Gastroesophageal sphincter (tissue), 3 donors: Measurements from ENCODE around the gene NHS.

Experiments used
- EP300 ChIP-seq: sonication (generic); formaldehyde crosslinking; IDR thresholded peaks from one replicate; pipeline ENCODE4 v1.6.1; 2017; ENCODE audit warnings: antibody characterized with exemption, mild to moderate bottlenecking
- POLR2A ChIP-seq, 2 donors: fragments of 450-650 bp; IDR thresholded peaks; one replicate each; pipeline ENCODE4 v1.6.1; 2017; ENCODE audit warnings: antibody characterized with exemption in 2 of 2, mild to moderate bottlenecking in 2 of 2, moderate library complexity in 1 of 2
- TF ChIP-seq, protein P1 (sequence below), 4 experiments: fragments of 200-600 bp in 2 of 4; fragments of 450-650 bp in 2 of 4; sonication (generic) in 1 of 4; IDR thresholded peaks; one replicate each; pipeline ENCODE4 v1.5.1; 2017 to 2019; ENCODE audit warnings: antibody characterized with exemption in 4 of 4, mild to moderate bottlenecking in 2 of 4, moderate library complexity in 2 of 4

DNA sequence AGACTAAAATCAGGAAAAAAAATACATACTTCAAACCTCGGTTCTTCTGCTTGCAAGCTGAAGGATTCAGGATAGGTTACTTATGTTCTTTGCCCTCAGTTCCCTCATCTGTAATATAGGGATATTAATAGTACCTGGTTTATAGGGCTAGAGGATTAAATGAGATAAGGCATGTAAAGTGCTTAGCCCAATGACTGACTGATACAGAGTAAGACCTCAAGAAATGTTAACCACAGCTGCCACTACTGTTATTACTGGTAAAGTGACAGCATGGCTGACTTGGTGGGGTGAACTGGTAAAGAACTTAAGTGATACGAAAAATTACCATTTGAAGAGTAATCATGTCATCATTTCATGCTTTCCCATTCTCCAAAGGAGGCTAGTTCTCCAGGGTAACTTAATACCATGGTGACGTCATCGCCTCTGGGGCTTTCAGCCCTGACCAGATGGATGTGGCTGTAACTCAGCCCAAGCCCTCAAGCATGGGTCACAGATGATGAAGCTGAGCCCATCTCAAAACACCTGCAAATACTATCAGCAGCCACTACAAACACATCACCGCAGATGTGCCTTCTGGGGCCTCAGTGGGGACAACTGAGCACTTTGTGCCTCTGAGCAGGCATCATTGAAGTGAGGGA is 317.8 kb downstream of the NHS start:
- TF ChIP-seq EP300 (no peak), POLR2A (IDR thresholded peaks at IDR 0.05) (no peak)
- TF ChIP-seq, protein P1, sequence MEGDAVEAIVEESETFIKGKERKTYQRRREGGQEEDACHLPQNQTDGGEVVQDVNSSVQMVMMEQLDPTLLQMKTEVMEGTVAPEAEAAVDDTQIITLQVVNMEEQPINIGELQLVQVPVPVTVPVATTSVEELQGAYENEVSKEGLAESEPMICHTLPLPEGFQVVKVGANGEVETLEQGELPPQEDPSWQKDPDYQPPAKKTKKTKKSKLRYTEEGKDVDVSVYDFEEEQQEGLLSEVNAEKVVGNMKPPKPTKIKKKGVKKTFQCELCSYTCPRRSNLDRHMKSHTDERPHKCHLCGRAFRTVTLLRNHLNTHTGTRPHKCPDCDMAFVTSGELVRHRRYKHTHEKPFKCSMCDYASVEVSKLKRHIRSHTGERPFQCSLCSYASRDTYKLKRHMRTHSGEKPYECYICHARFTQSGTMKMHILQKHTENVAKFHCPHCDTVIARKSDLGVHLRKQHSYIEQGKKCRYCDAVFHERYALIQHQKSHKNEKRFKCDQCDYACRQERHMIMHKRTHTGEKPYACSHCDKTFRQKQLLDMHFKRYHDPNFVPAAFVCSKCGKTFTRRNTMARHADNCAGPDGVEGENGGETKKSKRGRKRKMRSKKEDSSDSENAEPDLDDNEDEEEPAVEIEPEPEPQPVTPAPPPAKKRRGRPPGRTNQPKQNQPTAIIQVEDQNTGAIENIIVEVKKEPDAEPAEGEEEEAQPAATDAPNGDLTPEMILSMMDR (IDR thresholded peaks at IDR 0.05), result no peak
